GM19397 (cell line): ENCODE results near the gene TRIM5.

Source experiments
- ATAC-seq: cut with Tn5 transposase; IDR thresholded peaks from one replicate; pipeline ENCODE4 v1.9.1; 2021; ENCODE audit warnings: mild to moderate bottlenecking, moderate library complexity; ENCODE audit not compliant: unreplicated experiment

TRIM5 gene

GRCh38 chr11:5626196-5626595 lies 58.7 kb downstream of the TRIM5 start:
- no peak for ATAC-seq

- ATAC-seq: no peak
Measured at GRCh38 chr11:5625281-5625680, 59.6 kb downstream of the TRIM5 start.

- ATAC-seq: peak; percentile 93
Measured at GRCh38 chr11:5624489-5625279, 60.2 kb downstream of the TRIM5 start, which contains the start of gene TRIM34. Gene TRIM34, plus strand, starts transcription at chr11:5625001. Its CDS starts 7,331 bp downstream, at chr11:5632332.

- no peak for ATAC-seq
Measured at GRCh38 chr11:5622802-5623201, 62.1 kb downstream of the TRIM5 start.

GRCh38 chr11:5621580-5621979 lies 63.3 kb downstream of the TRIM5 start:
- ATAC-seq: no peak

- ATAC-seq: no peak
Measured at GRCh38 chr11:5620651-5621521, 64.0 kb downstream of the TRIM5 start.

GRCh38 chr11:5618807-5619206 lies 66.1 kb downstream of the TRIM5 start:
- ATAC-seq: no peak
